SU-DHL-6 (cell line): ENCODE measurements around the gene DHX38.

Experiments used
- H2AFZ ChIP-seq: fragments of 200-600 bp; sonication (generic); 2 replicates; pipeline ENCODE4 v1.6.1; 2014; ENCODE audit warnings: low read depth, mild to moderate bottlenecking, moderate library complexity, mixed read lengths, antibody characterized with exemption, low read length; ENCODE audit not compliant: severe bottlenecking
- H3F3A ChIP-seq: fragments of 200-600 bp; shearing (Covaris generic); 2 replicates; pipeline ENCODE4 v1.6.0; 2016; ENCODE audit warnings: antibody characterized with exemption, mild to moderate bottlenecking; ENCODE audit not compliant: insufficient read depth
- H3K27ac ChIP-seq: fragments of 200-600 bp; sonication (generic); 2 replicates; pipeline ENCODE4 v1.5.1; 2016; ENCODE audit warnings: low read depth, mild to moderate bottlenecking, low read length, moderate library complexity, mixed read lengths
- H3K27me3 ChIP-seq: fragments of 200-600 bp; sonication (generic), shearing (Covaris generic); 2 replicates; pipeline ENCODE4 v1.6.0; 2014; ENCODE audit warnings: mild to moderate bottlenecking, low read length
- H3K36me3 ChIP-seq: fragments of 200-600 bp; sonication (generic); 2 replicates; pipeline ENCODE4 v1.6.1; 2014; ENCODE audit warnings: mild to moderate bottlenecking, low read length, mixed read lengths
- H3K4me2 ChIP-seq: fragments of 300-600, 200-600 bp; shearing (Covaris generic), sonication (generic); 2 replicates; pipeline ENCODE4 v1.6.0; 2014; ENCODE audit warnings: low read length, low read depth, mild to moderate bottlenecking; ENCODE audit not compliant: poor library complexity, severe bottlenecking
- H3K4me3 ChIP-seq: fragments of 200-600 bp; sonication (generic); 2 replicates; pipeline ENCODE4 v1.5.1; 2014; ENCODE audit warnings: antibody characterized with exemption, low read length, mild to moderate bottlenecking, mixed read lengths; ENCODE audit not compliant: insufficient read depth, poor library complexity, severe bottlenecking
- H3K79me2 ChIP-seq: fragments of 200-600 bp; sonication (generic); 2 replicates; pipeline ENCODE4 v1.6.1; 2014; ENCODE audit warnings: mild to moderate bottlenecking, low read length, moderate library complexity; ENCODE audit not compliant: insufficient read depth
- H3K9ac ChIP-seq: fragments of 200-600 bp; sonication (generic); 2 replicates; pipeline ENCODE4 v1.7.0; 2014; ENCODE audit warnings: mild to moderate bottlenecking, low read length
- H3K9me2 ChIP-seq: fragments of 200-600 bp; sonication (generic); replicated peaks from 2 replicates; pipeline ENCODE4 v1.6.1; 2014; ENCODE audit warnings: low read length; ENCODE audit not compliant: insufficient read depth
- H3K9me3 ChIP-seq: fragments of 200-600 bp; sonication (generic); 2 replicates; pipeline ENCODE4 v1.6.1; 2014; ENCODE audit warnings: low read length, mixed read lengths; ENCODE audit not compliant: insufficient read depth
- H4K20me1 ChIP-seq: fragments of 200-600 bp; sonication (generic); 2 replicates; pipeline ENCODE4 v1.6.1; 2014; ENCODE audit warnings: low read depth, mild to moderate bottlenecking, antibody characterized with exemption, low read length, moderate library complexity, mixed read lengths
- CTCF ChIP-seq: fragments of 200-600 bp; sonication (generic); IDR thresholded peaks from one replicate; pipeline ENCODE4 v1.5.1; 2017; ENCODE audit warnings: antibody characterized with exemption, mild to moderate bottlenecking, low read length, moderate library complexity; ENCODE audit not compliant: insufficient read depth, poor library complexity, severe bottlenecking
- EZH2phosphoT487 ChIP-seq: fragments of 200-600 bp; sonication (generic), shearing (Covaris generic); conservative IDR thresholded peaks from 2 replicates; pipeline ENCODE4 v1.6.1; 2018; ENCODE audit warnings: mild to moderate bottlenecking, antibody characterized with exemption, low read length, moderate library complexity, mixed read lengths

Gene DHX38

GRCh38 chr16:72142476-72142875, 48.8 kb downstream of the DHX38 start:
- H2AFZ ChIP-seq = no peak overlapping the region
- H3K27me3 ChIP-seq = no peaks in the 10 kb centered on the region
- H3K9me3 ChIP-seq = no peaks in the 10 kb centered on the region
- no peak overlapping the region for H3K27ac ChIP-seq
- no peaks in the 10 kb centered on the region for H3K9me2 ChIP-seq
- no peaks in the 10 kb centered on the region for H3F3A ChIP-seq
- no peaks in the 10 kb centered on the region for H3K36me3 ChIP-seq
- TF ChIP-seq EZH2phosphoT487 = no peak
- no peaks in the 10 kb centered on the region for H4K20me1 ChIP-seq
- H3K4me2 ChIP-seq = no peak overlapping the region
- H3K4me3 ChIP-seq = no peak overlapping the region
- no peak overlapping the region for H3K9ac ChIP-seq
- no peaks in the 10 kb centered on the region for H3K79me2 ChIP-seq

DNA sequence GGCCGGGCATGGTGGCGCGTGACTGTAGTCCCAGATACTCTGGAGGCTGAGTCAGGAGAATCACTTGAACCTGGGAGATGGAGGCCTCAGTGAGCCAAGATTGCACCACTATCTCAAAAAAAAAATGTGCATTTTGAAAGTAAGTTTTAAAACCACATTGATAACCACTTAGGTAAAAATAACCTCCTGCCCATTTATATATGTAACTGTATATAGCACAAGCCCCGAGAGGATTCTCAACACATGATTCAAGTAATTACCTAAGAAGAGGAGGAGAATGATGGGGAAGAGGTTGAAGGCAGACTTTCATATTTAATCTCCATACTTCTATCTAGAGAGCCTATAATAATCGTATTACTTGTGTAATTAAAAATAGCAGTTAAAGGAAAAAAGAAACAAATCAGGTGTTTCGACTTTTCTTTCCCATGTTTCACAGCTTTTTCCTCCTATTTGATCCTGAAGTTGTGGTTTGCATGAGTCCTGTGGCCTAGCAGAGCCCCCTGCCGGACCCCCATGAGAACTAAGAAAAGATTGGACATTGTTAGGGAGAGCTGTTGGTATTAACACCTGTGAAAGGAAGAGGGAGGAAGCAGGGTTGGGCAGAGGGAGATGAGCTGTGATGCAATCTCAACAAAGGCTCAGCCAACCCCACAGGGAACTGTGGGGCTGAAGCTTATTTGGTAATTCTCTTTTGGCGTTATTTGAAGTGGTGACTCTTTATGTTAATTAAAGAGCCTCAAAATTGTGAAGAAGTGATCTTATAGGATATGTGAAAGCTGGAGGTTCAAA, 56.2 kb downstream of the DHX38 start:
- H3K9me2 ChIP-seq = no peaks in the 10 kb centered on the region
- no peak overlapping the region for H2AFZ ChIP-seq
- H3F3A ChIP-seq = no peaks in the 10 kb centered on the region
- no peak overlapping the region for H3K4me3 ChIP-seq
- no peaks in the 10 kb centered on the region for H3K36me3 ChIP-seq
- H3K27me3 ChIP-seq = no peaks in the 10 kb centered on the region
- H3K4me2 ChIP-seq = no peak overlapping the region
- H3K9me3 ChIP-seq = no peaks in the 10 kb centered on the region
- no peak for TF ChIP-seq CTCF
- no peak for TF ChIP-seq EZH2phosphoT487
- H3K9ac ChIP-seq = no peak overlapping the region
- no peak overlapping the region for H3K27ac ChIP-seq
- no peaks in the 10 kb centered on the region for H4K20me1 ChIP-seq
- no peaks in the 10 kb centered on the region for H3K79me2 ChIP-seq

GRCh38 chr16:72159386-72159785, 65.7 kb downstream of the DHX38 start:
- no peak overlapping the region for H3K4me2 ChIP-seq
- no peak overlapping the region for H3K27ac ChIP-seq
- H3K4me3 ChIP-seq = no peak overlapping the region
- H3K9me3 ChIP-seq = no peaks in the 10 kb centered on the region
- H2AFZ ChIP-seq = no peak overlapping the region
- H3F3A ChIP-seq = no peaks in the 10 kb centered on the region
- no peaks in the 10 kb centered on the region for H3K9me2 ChIP-seq
- no peak overlapping the region for H3K9ac ChIP-seq
- no peaks in the 10 kb centered on the region for H3K79me2 ChIP-seq
- H3K36me3 ChIP-seq = no peaks in the 10 kb centered on the region
- no peaks in the 10 kb centered on the region for H3K27me3 ChIP-seq
- TF ChIP-seq CTCF = no peak
- no peak for TF ChIP-seq EZH2phosphoT487
- no peaks in the 10 kb centered on the region for H4K20me1 ChIP-seq

DNA sequence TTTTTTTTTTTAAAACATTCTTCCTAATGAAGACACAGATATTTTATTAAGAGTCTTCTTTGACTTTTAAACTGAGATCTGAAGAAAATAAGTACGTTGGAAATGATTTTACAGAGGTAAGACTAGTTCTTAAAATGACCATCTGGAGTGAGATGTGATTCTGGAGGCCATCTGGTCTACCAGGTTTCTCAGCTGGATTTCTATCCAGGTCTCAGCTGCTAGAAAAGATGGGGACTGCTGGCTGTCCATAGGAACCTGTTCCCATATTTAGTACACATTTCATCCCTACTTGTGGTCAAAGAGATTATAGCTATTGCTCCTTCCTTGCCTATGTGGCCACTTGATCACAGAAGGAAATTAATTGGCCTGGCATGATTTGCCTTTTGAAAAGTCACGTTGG, 66.2 kb downstream of the DHX38 start:
- Histone ChIP-seq H3K36me3 (no peaks in the 10 kb centered on the region), H2AFZ (no peak overlapping the region), H3K27me3 (no peaks in the 10 kb centered on the region), H3K27ac (no peak overlapping the region), H3K4me3 (no peak overlapping the region), H3K9ac (no peak overlapping the region), H3K9me2 (no peaks in the 10 kb centered on the region), H4K20me1 (no peaks in the 10 kb centered on the region), H3K9me3 (no peaks in the 10 kb centered on the region), H3K79me2 (no peaks in the 10 kb centered on the region), H3F3A (no peaks in the 10 kb centered on the region), H3K4me2 (no peak overlapping the region)
- no peak for TF ChIP-seq EZH2phosphoT487
- TF ChIP-seq CTCF = no peak
